PFSK-1 (cell line): ENCODE measurements around the gene MCM3AP.

Source experiments
- FOXP2 ChIP-seq: optimal IDR thresholded peaks from 2 replicates; pipeline ENCODE3; 2011; ENCODE audit warnings: borderline replicate concordance, control low read depth, inconsistent platforms; ENCODE audit not compliant: insufficient read depth; ENCODE audit errors: extremely low read length, extremely low read depth
- POLR2AphosphoS5 ChIP-seq: IDR thresholded peaks from 2 replicates; pipeline ENCODE4 v1.6.1; 2012; ENCODE audit warnings: low read depth, mild to moderate bottlenecking, control low read depth, low read length, moderate library complexity
- REST ChIP-seq, 2 experiments: IDR thresholded peaks; 2 replicates each; pipeline versions ENCODE4 v1.6.1 to v1.8.0; 2011 to 2012; ENCODE audit warnings: low read depth in 2 of 2, low read length in 2 of 2, control low read depth in 1 of 2, inconsistent platforms in 1 of 2, mild to moderate bottlenecking in 1 of 2, moderate library complexity in 1 of 2; ENCODE audit not compliant: insufficient read depth in 1 of 2
- TAF1 ChIP-seq: IDR thresholded peaks from 2 replicates; pipeline ENCODE4 v1.6.1; 2012; ENCODE audit warnings: low read length, control low read depth, borderline replicate concordance; ENCODE audit not compliant: insufficient read depth

DNA sequence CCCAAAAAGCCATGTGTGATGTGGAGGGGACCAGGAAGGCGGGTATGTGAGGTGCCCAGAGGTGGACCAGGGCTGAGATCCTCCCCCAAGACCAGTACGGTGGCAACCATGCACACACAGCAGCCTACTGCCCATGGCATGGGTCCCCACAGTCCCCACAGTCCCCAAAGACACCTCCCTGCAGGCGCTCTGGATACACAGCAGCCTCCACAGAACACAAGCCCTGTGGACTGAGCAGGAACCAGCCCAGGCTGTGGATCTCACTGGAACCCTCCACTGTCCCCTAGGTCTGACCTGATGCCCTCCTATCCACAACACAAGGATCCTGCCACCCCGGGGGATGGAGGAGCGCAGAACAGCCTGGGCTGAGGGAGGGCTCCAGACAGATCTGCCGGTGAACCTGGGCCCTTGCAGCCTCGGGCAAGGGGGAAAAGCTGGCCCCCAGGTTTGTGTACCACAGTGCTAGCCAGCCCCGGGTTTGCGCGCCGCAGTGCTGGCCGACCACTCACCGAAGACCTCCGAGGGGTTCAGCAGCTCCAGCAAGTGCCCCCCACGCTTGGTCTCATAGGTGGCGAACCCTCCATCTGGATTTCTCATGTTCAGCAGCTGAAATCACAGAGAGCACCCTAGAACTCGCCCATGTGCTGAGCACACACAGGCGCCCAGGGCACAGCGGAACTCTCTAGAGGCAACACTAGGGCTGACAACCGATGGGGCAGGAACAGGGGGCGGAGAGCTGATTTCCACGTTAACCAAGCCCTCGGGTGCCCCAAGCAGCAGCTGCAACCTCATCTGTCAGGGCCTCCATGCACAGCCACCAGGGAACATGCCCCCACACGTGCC lies 79.0 kb downstream of the MCM3AP start:
- TF ChIP-seq REST (IDR thresholded peaks at IDR 0.05; ENCODE audit: insufficient read depth in 1 of 2, low read depth in 2 of 2, low read length in 2 of 2): no peak
- TF ChIP-seq FOXP2: no peak
- no peak for TF ChIP-seq POLR2AphosphoS5
- no peak for TF ChIP-seq TAF1
